ENCODE measurements around the gene EML6. TPM values are rescaled to one million over a fixed set of nuclear protein-coding genes. Genes with fewer than 3 reads are reported as not detected.

The EML6 gene
- total and polyA plus RNA-seq, 10 of the 15 experiments (the other 5 are each of a cell fraction or from before 2014, with no cell fraction given): 0.09 to 0.67 (median 0.21) TPM

- TF ChIP-seq NKRF (conservative IDR thresholded peaks at IDR 0.05): no peak
- no peak for TF ChIP-seq EED (IDR thresholded peaks at IDR 0.05; ENCODE audit: low read depth)
- TF ChIP-seq MEF2A (IDR thresholded peaks at IDR 0.05; ENCODE audit: insufficient read depth, low read depth, low read length): no peak
- TF ChIP-seq ESRRA (IDR thresholded peaks at IDR 0.05; ENCODE audit: low read length): no peak
- TF ChIP-seq E4F1 (IDR thresholded peaks at IDR 0.05; ENCODE audit: borderline replicate concordance, partially characterized antibody): no peak
- TF ChIP-seq USF2 (IDR thresholded peaks at IDR 0.05; ENCODE audit: borderline replicate concordance, low read depth, low read length): no peak
These were observed 230.7 kb downstream of the EML6 start (continued) for GRCh38 chr2:54954158-54954557.

Measured in GM12878 (cell line).